ENCODE measurements around the gene PPP1R14B. TPM values are rescaled to one million over a fixed set of nuclear protein-coding genes. Genes with fewer than 3 reads are reported as not detected.

The PPP1R14B gene
- total RNA-seq, 1 experiment from 2014 or later = 435 TPM

DNA sequence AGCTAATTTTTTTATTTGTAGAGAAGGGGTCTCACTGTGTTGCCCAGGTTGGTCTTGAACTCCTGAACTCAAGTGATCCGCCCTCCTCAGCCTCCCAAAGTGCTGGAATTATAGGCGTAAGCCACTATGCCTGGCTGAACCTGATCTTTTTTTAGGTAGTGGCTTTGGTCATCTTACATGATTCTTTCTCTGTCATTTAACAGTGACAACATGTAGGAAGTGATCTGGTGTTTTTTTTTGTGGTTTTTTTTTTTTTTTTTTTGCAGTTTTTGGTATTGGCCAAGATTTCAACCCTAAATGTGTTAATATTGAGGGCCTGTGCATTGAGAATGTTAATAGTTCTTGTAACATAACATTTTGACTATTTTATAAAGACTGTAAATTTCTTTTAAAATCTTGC, 48.2 kb downstream of the PPP1R14B start:
- POLR2A ChIA-PET (ENCODE audit: unreplicated experiment) = no interaction called here
- peaks cover 88% of the 10 kb centered on the region for H3F3A ChIP-seq (ENCODE audit: insufficient read depth, low read depth)

DNA sequence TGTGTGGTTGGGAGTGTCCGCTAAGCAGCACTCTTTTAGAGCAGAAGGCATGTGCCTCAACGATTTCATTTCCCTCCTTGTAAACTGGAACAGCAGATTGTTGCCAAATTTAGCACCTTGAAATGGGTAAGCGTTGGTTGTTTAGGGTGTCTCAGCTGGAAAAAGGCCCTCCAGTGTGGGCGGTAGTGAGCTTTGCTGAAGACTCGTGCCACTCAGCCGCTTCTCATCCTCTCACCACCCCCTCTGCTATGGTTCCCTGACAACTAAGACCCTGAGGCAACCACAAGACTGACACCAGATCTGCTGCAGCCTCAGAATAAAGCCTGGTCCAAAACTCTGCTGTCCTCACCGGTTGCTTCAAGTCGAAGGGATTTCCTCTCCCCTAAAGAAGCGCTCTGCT, 50.1 kb downstream of the PPP1R14B start:
- peaks cover 67% of the 10 kb centered on the region for H3K36me3 ChIP-seq (ENCODE audit: low read depth)
- TF ChIP-seq, protein P1, sequence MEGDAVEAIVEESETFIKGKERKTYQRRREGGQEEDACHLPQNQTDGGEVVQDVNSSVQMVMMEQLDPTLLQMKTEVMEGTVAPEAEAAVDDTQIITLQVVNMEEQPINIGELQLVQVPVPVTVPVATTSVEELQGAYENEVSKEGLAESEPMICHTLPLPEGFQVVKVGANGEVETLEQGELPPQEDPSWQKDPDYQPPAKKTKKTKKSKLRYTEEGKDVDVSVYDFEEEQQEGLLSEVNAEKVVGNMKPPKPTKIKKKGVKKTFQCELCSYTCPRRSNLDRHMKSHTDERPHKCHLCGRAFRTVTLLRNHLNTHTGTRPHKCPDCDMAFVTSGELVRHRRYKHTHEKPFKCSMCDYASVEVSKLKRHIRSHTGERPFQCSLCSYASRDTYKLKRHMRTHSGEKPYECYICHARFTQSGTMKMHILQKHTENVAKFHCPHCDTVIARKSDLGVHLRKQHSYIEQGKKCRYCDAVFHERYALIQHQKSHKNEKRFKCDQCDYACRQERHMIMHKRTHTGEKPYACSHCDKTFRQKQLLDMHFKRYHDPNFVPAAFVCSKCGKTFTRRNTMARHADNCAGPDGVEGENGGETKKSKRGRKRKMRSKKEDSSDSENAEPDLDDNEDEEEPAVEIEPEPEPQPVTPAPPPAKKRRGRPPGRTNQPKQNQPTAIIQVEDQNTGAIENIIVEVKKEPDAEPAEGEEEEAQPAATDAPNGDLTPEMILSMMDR (conservative IDR thresholded peaks at IDR 0.05) = no peak
- no peak for TF ChIP-seq EZH2 (IDR thresholded peaks at IDR 0.05; ENCODE audit: low read depth)
- H3K9me2 ChIP-seq (ENCODE audit: insufficient read depth) = no peaks in the 10 kb centered on the region
- H3K27ac ChIP-seq = no peak overlapping the region
- no peak overlapping the region for H3K4me2 ChIP-seq
- intact Hi-C loops (cut with micrococcal nuclease; ENCODE audit: unreplicated experiment) = no loop called here
- CTCF ChIA-PET = no interaction called here
- H3F3A ChIP-seq (ENCODE audit: insufficient read depth, low read depth) = peaks cover 84% of the 10 kb centered on the region
- H3K4me1 ChIP-seq (replicated peaks; ENCODE audit: insufficient read depth) = no peaks in the 10 kb centered on the region
- H2AFZ ChIP-seq = no peak overlapping the region
- no peak overlapping the region for H3K4me3 ChIP-seq
- no peaks in the 10 kb centered on the region for H3K27me3 ChIP-seq (ENCODE audit: insufficient read depth, low read depth)
- DNase-seq = no peak
- no TSS peak for BruUV-seq (replicated peaks)
- H3K79me2 ChIP-seq (ENCODE audit: low read depth) = peaks cover 24% of the 10 kb centered on the region
- POLR2A ChIA-PET (ENCODE audit: unreplicated experiment) = no interaction called here
- peaks cover 25% of the 10 kb centered on the region for H4K20me1 ChIP-seq (ENCODE audit: insufficient read depth)
- H3K9me3 ChIP-seq (ENCODE audit: insufficient read depth, low read depth) = no peaks in the 10 kb centered on the region

More for the DNA sequence above, 48.2 kb downstream of the PPP1R14B start:
- Histone ChIP-seq H3K27me3 (ENCODE audit: insufficient read depth, low read depth) (no peaks in the 10 kb centered on the region), H3K4me1 (replicated peaks; ENCODE audit: insufficient read depth) (no peaks in the 10 kb centered on the region), H3K27ac (no peak overlapping the region), H3K4me2 (no peak overlapping the region), H4K20me1 (ENCODE audit: insufficient read depth) (peaks cover 34% of the 10 kb centered on the region), H3K9me3 (ENCODE audit: insufficient read depth, low read depth) (no peaks in the 10 kb centered on the region), H3K79me2 (ENCODE audit: low read depth) (peaks cover 24% of the 10 kb centered on the region), H3K36me3 (ENCODE audit: low read depth) (peaks cover 61% of the 10 kb centered on the region), H3K9me2 (ENCODE audit: insufficient read depth) (no peaks in the 10 kb centered on the region), H2AFZ (no peak overlapping the region), H3K4me3 (no peak overlapping the region)
- no TSS peak for BruUV-seq (replicated peaks)
- intact Hi-C loops (cut with micrococcal nuclease; ENCODE audit: unreplicated experiment) = no loop called here
- CTCF ChIA-PET = no interaction called here
- no peak for DNase-seq
- no peak for TF ChIP-seq EZH2 (IDR thresholded peaks at IDR 0.05; ENCODE audit: low read depth)
- TF ChIP-seq, protein P1 (conservative IDR thresholded peaks at IDR 0.05) = no peak

Other genes starting within 250 kb of the PPP1R14B start
- 0.25 and 0.44 TPM in 2 replicates for gene FLRT1, start 211.0 kb downstream of the PPP1R14B start, total RNA-seq (2021)
- 41.0 and 68.8 TPM in 2 replicates for gene MACROD1, start 80.8 kb downstream of the PPP1R14B start, total RNA-seq (2021)
- gene STIP1, start 60.8 kb downstream of the PPP1R14B start, total RNA-seq (2021) = 267 and 299 TPM in 2 replicates
- gene FERMT3, start 40.2 kb downstream of the PPP1R14B start, total RNA-seq (2021) = 5.0 and 6.6 TPM in 2 replicates
- 55.2 and 76.2 TPM in 2 replicates for gene TRPT1, start 20.8 kb downstream of the PPP1R14B start, total RNA-seq (2021)
- 87.4 and 112 TPM in 2 replicates for gene NUDT22, start 20.7 kb downstream of the PPP1R14B start, total RNA-seq (2021)
- 55.0 and 57.1 TPM in 2 replicates for gene DNAJC4, start 16.4 kb downstream of the PPP1R14B start, total RNA-seq (2021)
- gene VEGFB, start 12.4 kb downstream of the PPP1R14B start, total RNA-seq (2021) = 110 and 129 TPM in 2 replicates
- gene FKBP2, start 5.8 kb downstream of the PPP1R14B start, total RNA-seq (2021) = 84.2 and 93.2 TPM in 2 replicates
- gene PLCB3, start 4.6 kb upstream of the PPP1R14B start, total RNA-seq (2021) = 73.2 and 79.6 TPM in 2 replicates
- gene BAD, start 37.7 kb upstream of the PPP1R14B start, total RNA-seq (2021) = 94.3 and 94.4 TPM in 2 replicates
- 72.8 and 110 TPM in 2 replicates for gene GPR137, start 38.9 kb upstream of the PPP1R14B start, total RNA-seq (2021)
- 0.53 and 0.57 TPM in 2 replicates for gene KCNK4, start 44.4 kb upstream of the PPP1R14B start, total RNA-seq (2021)
- 1.3 TPM in 1 of 2 replicates, not detected in the other for gene CATSPERZ, start 53.4 kb upstream of the PPP1R14B start, total RNA-seq (2021)
- gene ESRRA, start 58.6 kb upstream of the PPP1R14B start, total RNA-seq (2021) = 61.0 and 64.6 TPM in 2 replicates
- 264 and 275 TPM in 2 replicates for gene TRMT112, start 70.6 kb upstream of the PPP1R14B start, total RNA-seq (2021)
- 381 and 441 TPM in 2 replicates for gene PRDX5, start 71.2 kb upstream of the PPP1R14B start, total RNA-seq (2021)
- gene CCDC88B, start 93.3 kb upstream of the PPP1R14B start, total RNA-seq (2021) = 9.6 and 15.1 TPM in 2 replicates
- gene RPS6KA4, start 112.2 kb upstream of the PPP1R14B start, total RNA-seq (2021) = 60.6 and 64.3 TPM in 2 replicates